ENCODE measurements around the gene ZNF616.
A peak's percentile ranks its signal among the peaks of the same experiment; 100 is the strongest.

ZNF616 gene

DNA sequence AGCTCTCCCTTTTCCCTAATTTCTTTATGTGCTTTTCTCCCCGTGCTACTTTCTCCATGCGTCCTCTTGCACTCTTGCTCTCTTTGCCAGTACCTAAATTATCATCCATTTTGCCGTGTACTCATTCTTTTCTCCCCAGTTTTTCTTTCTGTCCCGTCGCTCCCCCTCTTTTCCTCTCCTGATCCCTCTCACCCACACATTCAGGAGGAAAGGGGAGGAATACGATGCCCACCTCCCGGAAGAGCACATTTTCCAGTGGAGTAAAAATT, 821 bp downstream of the ZNF616 start:
- ATAC-seq = peak; percentile 14

DNA sequence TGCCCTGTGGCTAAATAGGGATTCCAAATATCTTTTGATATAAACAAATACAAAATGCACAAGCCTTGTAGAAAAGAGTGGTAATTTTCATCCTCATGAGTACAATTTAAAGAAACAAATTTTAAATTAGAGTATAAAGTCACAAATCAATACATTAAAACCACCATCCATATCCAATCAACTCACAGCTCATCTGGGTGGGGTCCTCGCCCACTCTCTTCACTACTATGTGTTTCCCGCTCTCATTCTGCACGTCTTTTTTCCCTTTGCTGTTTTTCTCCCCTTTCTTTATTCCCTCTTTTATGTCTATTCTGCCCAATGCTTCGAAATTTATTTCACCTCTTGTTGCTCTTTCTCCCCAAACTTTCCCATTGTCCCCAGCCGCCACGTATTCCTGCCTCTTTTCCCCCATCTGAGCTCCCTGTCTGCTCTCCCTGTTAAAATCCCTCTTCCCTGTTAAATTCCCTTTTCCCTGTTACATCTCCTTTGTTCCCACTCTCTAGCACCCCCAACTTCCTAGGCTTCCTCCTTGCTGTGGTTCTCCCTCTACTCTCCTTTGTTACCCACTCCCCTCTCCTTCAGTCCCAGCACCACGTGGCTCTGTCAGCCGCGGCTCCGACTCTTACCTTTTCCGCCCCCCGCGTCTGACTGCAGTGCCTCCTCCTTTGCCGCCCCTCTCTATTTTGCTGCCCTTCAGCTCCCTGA, 1.3 kb downstream of the ZNF616 start:
- peak; percentile 47 for ATAC-seq

More for the DNA sequence above, 821 bp downstream of the ZNF616 start:
- no peak for TF ChIP-seq ZFP30 (CRISPR knock-in tag; IDR thresholded peaks at IDR 0.05)
- TF ChIP-seq TOX (CRISPR knock-in tag; IDR thresholded peaks at IDR 0.05; ENCODE audit: borderline replicate concordance) = no peak
- no peak for TF ChIP-seq GLIS3 (CRISPR knock-in tag; IDR thresholded peaks at IDR 0.05)
- TF ChIP-seq, protein P1, sequence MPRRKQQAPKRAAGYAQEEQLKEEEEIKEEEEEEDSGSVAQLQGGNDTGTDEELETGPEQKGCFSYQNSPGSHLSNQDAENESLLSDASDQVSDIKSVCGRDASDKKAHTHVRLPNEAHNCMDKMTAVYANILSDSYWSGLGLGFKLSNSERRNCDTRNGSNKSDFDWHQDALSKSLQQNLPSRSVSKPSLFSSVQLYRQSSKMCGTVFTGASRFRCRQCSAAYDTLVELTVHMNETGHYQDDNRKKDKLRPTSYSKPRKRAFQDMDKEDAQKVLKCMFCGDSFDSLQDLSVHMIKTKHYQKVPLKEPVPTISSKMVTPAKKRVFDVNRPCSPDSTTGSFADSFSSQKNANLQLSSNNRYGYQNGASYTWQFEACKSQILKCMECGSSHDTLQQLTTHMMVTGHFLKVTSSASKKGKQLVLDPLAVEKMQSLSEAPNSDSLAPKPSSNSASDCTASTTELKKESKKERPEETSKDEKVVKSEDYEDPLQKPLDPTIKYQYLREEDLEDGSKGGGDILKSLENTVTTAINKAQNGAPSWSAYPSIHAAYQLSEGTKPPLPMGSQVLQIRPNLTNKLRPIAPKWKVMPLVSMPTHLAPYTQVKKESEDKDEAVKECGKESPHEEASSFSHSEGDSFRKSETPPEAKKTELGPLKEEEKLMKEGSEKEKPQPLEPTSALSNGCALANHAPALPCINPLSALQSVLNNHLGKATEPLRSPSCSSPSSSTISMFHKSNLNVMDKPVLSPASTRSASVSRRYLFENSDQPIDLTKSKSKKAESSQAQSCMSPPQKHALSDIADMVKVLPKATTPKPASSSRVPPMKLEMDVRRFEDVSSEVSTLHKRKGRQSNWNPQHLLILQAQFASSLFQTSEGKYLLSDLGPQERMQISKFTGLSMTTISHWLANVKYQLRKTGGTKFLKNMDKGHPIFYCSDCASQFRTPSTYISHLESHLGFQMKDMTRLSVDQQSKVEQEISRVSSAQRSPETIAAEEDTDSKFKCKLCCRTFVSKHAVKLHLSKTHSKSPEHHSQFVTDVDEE (CRISPR knock-in tag; IDR thresholded peaks at IDR 0.05) = no peak

DNA sequence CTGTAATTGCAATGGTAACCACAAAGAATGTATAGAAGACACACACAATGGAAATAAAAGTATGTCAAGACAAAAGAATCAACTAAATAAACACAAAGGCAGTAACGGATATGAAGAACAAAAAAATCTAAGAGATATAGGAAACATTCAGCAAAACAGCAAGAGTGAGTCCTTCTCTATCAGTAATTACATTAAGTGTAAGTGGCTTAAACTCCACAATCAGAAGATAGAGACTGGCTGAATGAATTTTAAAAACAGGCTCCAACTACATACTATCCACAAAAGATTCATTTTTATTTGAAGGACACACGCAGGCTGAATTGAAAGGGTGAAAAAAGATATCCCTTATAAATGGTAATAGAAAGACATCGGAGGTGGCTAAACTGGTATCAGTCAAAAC, 19.5 kb downstream of the ZNF616 start:
- TF ChIP-seq, protein P2, sequence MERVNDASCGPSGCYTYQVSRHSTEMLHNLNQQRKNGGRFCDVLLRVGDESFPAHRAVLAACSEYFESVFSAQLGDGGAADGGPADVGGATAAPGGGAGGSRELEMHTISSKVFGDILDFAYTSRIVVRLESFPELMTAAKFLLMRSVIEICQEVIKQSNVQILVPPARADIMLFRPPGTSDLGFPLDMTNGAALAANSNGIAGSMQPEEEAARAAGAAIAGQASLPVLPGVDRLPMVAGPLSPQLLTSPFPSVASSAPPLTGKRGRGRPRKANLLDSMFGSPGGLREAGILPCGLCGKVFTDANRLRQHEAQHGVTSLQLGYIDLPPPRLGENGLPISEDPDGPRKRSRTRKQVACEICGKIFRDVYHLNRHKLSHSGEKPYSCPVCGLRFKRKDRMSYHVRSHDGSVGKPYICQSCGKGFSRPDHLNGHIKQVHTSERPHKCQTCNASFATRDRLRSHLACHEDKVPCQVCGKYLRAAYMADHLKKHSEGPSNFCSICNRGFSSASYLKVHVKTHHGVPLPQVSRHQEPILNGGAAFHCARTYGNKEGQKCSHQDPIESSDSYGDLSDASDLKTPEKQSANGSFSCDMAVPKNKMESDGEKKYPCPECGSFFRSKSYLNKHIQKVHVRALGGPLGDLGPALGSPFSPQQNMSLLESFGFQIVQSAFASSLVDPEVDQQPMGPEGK (CRISPR knock-in tag; IDR thresholded peaks at IDR 0.05; ENCODE audit: borderline replicate concordance) = no peak
- no peak for TF ChIP-seq CSDC2 (CRISPR knock-in tag; IDR thresholded peaks at IDR 0.05)
- TF ChIP-seq, protein P3, sequence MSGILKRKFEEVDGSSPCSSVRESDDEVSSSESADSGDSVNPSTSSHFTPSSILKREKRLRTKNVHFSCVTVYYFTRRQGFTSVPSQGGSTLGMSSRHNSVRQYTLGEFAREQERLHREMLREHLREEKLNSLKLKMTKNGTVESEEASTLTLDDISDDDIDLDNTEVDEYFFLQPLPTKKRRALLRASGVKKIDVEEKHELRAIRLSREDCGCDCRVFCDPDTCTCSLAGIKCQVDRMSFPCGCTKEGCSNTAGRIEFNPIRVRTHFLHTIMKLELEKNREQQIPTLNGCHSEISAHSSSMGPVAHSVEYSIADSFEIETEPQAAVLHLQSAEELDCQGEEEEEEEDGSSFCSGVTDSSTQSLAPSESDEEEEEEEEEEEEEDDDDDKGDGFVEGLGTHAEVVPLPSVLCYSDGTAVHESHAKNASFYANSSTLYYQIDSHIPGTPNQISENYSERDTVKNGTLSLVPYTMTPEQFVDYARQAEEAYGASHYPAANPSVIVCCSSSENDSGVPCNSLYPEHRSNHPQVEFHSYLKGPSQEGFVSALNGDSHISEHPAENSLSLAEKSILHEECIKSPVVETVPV (CRISPR knock-in tag; IDR thresholded peaks at IDR 0.05) = no peak
- ATAC-seq = no peak

More for the DNA sequence above, 1.3 kb downstream of the ZNF616 start:
- TF ChIP-seq, protein P4, sequence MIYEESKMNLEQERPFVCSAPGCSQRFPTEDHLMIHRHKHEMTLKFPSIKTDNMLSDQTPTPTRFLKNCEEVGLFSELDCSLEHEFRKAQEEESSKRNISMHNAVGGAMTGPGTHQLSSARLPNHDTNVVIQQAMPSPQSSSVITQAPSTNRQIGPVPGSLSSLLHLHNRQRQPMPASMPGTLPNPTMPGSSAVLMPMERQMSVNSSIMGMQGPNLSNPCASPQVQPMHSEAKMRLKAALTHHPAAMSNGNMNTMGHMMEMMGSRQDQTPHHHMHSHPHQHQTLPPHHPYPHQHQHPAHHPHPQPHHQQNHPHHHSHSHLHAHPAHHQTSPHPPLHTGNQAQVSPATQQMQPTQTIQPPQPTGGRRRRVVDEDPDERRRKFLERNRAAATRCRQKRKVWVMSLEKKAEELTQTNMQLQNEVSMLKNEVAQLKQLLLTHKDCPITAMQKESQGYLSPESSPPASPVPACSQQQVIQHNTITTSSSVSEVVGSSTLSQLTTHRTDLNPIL (CRISPR knock-in tag; IDR thresholded peaks at IDR 0.05; ENCODE audit: low read depth) = no peak
- TF ChIP-seq RARB (CRISPR knock-in tag; IDR thresholded peaks at IDR 0.05) (no peak), ARNTL (CRISPR knock-in tag; IDR thresholded peaks at IDR 0.05; ENCODE audit: borderline replicate concordance, low read depth) (no peak), ESRRG (CRISPR knock-in tag; IDR thresholded peaks at IDR 0.05) (no peak), TCF4 (CRISPR knock-in tag; IDR thresholded peaks at IDR 0.05; ENCODE audit: borderline replicate concordance) (no peak), ZFP3 (CRISPR knock-in tag; IDR thresholded peaks at IDR 0.05) (no peak), SNAI2 (CRISPR knock-in tag; IDR thresholded peaks at IDR 0.05) (no peak), OSR1 (CRISPR knock-in tag; IDR thresholded peaks at IDR 0.05) (no peak), CSDC2 (CRISPR knock-in tag; IDR thresholded peaks at IDR 0.05) (no peak), TOX (CRISPR knock-in tag; IDR thresholded peaks at IDR 0.05; ENCODE audit: borderline replicate concordance) (no peak), GLIS3 (CRISPR knock-in tag; IDR thresholded peaks at IDR 0.05) (no peak), ZNF565 (CRISPR knock-in tag; conservative IDR thresholded peaks at IDR 0.05; ENCODE audit: low read depth) (no peak), BACH2 (CRISPR knock-in tag; IDR thresholded peaks at IDR 0.05; ENCODE audit: borderline replicate concordance) (no peak), ZC3H10 (CRISPR knock-in tag; IDR thresholded peaks at IDR 0.05) (no peak)
- TF ChIP-seq, protein P5, sequence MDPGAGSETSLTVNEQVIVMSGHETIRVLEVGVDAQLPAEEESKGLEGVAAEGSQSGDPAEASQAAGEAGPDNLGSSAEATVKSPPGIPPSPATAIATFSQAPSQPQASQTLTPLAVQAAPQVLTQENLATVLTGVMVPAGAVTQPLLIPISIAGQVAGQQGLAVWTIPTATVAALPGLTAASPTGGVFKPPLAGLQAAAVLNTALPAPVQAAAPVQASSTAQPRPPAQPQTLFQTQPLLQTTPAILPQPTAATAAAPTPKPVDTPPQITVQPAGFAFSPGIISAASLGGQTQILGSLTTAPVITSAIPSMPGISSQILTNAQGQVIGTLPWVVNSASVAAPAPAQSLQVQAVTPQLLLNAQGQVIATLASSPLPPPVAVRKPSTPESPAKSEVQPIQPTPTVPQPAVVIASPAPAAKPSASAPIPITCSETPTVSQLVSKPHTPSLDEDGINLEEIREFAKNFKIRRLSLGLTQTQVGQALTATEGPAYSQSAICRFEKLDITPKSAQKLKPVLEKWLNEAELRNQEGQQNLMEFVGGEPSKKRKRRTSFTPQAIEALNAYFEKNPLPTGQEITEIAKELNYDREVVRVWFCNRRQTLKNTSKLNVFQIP (CRISPR knock-in tag; IDR thresholded peaks at IDR 0.05; ENCODE audit: borderline replicate concordance, low read depth) = no peak
- TF ChIP-seq, protein P1 (CRISPR knock-in tag; IDR thresholded peaks at IDR 0.05) = no peak
- TF ChIP-seq, protein P3 (CRISPR knock-in tag; IDR thresholded peaks at IDR 0.05) = no peak

Data from SK-N-SH treated with all-trans-retinoic acid at 6 μM for 48 hours (cell line).